Measurements from ENCODE around the gene DNAI7.

DNAI7 gene

DNA sequence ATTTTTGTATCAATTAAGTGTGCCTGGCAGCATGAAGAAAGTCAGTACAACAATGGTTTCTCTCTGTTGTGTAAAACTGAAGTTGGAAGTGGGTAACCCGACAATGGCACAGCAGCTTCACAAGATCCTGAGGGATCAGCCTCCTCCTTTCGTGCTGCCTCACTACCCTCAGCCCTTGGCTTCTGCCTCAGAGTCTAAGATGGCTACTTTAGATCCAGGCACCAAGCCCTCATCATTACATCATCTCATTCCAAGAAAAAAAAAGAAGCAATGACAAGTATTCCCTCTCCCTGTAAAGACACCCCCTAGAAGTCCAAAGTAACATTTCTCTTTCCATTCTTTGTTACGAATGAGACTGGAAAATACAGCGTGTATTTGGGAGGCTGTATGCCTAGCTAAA, 92.6 kb downstream of the DNAI7 start:
- Histone ChIP-seq H3K36me3 (ENCODE audit: control insufficient read depth, insufficient read depth, low read length) (peaks cover 8% of the 10 kb centered on the region), H3K27me3 (replicated peaks; ENCODE audit: control insufficient read depth, insufficient read depth, low read length) (no peaks in the 10 kb centered on the region), H3K4me3 (replicated peaks; ENCODE audit: low read depth, low read length) (no peak overlapping the region)
- TF ChIP-seq, protein P1, sequence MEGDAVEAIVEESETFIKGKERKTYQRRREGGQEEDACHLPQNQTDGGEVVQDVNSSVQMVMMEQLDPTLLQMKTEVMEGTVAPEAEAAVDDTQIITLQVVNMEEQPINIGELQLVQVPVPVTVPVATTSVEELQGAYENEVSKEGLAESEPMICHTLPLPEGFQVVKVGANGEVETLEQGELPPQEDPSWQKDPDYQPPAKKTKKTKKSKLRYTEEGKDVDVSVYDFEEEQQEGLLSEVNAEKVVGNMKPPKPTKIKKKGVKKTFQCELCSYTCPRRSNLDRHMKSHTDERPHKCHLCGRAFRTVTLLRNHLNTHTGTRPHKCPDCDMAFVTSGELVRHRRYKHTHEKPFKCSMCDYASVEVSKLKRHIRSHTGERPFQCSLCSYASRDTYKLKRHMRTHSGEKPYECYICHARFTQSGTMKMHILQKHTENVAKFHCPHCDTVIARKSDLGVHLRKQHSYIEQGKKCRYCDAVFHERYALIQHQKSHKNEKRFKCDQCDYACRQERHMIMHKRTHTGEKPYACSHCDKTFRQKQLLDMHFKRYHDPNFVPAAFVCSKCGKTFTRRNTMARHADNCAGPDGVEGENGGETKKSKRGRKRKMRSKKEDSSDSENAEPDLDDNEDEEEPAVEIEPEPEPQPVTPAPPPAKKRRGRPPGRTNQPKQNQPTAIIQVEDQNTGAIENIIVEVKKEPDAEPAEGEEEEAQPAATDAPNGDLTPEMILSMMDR (IDR thresholded peaks at IDR 0.05; ENCODE audit: insufficient read depth, low read length, poor library complexity, severe bottlenecking), result no peak
- DNase-seq (ENCODE audit: extremely low read depth, insufficient read length), result no peak

DNA sequence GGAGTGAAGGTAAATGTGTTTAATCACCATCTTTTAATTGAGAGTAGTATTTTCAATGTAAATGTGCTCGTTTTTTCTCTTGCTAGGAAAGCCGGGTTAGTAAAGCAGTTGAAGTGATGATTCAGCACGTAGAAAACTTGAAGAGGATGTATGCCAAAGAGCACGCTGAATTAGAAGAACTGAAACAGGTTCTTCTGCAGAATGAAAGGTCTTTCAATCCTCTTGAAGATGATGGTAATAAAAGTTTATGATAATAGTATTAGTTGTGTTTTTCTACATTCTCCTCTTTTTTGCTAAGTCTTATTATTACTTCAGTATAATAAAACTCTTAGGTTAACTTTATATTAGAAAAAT, 93.9 kb downstream of the DNAI7 start:
- Histone ChIP-seq H3K36me3 (ENCODE audit: control insufficient read depth, insufficient read depth, low read length) (peaks cover 8% of the 10 kb centered on the region), H3K27me3 (replicated peaks; ENCODE audit: control insufficient read depth, insufficient read depth, low read length) (no peaks in the 10 kb centered on the region), H3K4me3 (replicated peaks; ENCODE audit: low read depth, low read length) (no peak overlapping the region)
- TF ChIP-seq, protein P1 (IDR thresholded peaks at IDR 0.05; ENCODE audit: insufficient read depth, low read length, poor library complexity, severe bottlenecking), result no peak
- DNase-seq (ENCODE audit: extremely low read depth, insufficient read length), result no peak

DNA sequence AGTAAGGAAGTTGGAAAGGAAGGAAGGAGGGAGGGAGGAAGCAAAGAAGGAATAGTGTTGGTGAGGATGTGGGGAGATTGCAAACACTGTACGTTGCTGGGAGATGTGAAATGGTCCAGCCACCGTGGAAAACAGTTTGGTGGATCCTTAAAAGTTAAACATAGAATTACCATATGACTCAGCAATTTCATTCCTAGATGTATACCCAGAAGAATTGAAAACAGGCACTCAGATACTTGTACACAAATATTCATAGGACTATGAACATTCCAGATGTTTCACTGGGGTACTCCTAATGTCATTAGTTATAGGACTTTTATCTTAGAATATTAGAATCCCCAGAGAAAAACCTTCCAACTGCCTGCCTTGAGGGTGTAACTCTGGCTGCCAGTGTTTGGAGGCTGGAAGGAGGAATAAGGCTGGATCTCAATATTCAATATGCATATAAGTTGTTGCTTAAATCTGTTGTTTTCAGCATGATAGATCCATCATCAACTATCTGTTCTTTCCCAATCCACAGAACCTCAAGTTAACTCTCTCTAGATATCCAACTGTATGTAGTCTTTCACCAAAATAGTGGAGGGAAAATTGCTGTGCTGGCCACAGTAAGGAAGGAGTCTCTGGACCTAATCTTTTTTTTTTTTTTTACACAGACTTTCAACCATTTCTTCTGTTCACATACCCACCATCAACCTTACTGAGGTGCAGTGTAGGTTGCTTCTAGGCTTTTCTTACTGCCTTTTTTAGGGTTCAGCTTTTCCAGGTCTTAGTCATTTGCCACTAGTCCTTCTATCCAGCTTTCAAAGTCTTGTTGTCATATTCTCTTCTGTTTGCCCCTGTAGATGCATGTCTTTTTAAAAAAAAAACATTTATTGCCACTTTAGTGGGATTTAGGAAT, 94.5 kb downstream of the DNAI7 start:
- H3K27me3 ChIP-seq (replicated peaks; ENCODE audit: control insufficient read depth, insufficient read depth, low read length), result no peaks in the 10 kb centered on the region
- DNase-seq (ENCODE audit: extremely low read depth, insufficient read length), result no peak
- TF ChIP-seq, protein P1 (IDR thresholded peaks at IDR 0.05; ENCODE audit: insufficient read depth, low read length, poor library complexity, severe bottlenecking), result no peak
- no peak overlapping the region for H3K4me3 ChIP-seq (replicated peaks; ENCODE audit: low read depth, low read length)
- peaks cover 9% of the 10 kb centered on the region for H3K36me3 ChIP-seq (ENCODE audit: control insufficient read depth, insufficient read depth, low read length)

DNA sequence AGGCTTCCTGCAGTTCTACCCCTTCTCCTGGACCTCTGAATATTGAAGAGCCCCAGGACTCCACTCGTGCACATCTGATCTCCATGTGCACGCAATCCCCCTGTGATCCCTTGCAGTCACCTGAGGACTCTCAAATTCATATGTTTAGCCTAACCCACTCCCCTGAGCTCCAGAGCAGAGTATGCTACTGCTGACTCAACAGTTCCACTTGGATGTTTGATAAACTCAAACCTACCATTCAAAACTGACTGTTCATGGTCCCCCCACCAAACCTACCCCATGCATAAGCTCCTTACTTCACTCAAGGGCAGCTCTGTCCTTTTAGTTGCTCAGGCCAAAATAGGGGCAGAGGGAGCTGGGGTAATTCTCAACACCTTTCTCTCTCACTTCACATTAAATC, 96.0 kb downstream of the DNAI7 start:
- peaks cover 9% of the 10 kb centered on the region for H3K36me3 ChIP-seq (ENCODE audit: control insufficient read depth, insufficient read depth, low read length)
- TF ChIP-seq, protein P1 (IDR thresholded peaks at IDR 0.05; ENCODE audit: insufficient read depth, low read length, poor library complexity, severe bottlenecking), result no peak
- DNase-seq (ENCODE audit: extremely low read depth, insufficient read length), result no peak
- H3K4me3 ChIP-seq (replicated peaks; ENCODE audit: low read depth, low read length), result no peak overlapping the region
- H3K27me3 ChIP-seq (replicated peaks; ENCODE audit: control insufficient read depth, insufficient read depth, low read length), result no peaks in the 10 kb centered on the region

DNA sequence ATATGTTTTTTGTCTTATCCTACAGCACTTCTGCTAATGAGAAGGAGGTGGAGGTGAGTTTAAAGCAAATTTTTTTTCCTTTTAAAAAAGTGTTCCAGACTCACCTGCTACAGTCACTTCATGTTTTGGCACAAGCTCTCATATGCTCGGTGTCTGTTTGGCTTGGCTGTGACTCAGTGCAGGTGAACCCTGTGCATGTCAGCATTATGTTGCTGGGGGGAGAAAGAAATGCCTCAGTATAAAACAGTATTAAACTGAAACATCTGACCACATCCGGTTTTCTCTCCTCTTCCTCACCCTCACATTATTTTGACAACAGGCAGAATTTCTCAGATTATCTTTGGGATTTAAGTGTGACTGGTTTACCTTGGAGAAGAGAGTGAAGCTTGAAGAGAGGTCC, 105.2 kb downstream of the DNAI7 start:
- TF ChIP-seq, protein P1 (IDR thresholded peaks at IDR 0.05; ENCODE audit: insufficient read depth, low read length, poor library complexity, severe bottlenecking), result no peak
- DNase-seq (ENCODE audit: extremely low read depth, insufficient read length), result no peak
- no peak overlapping the region for H3K4me3 ChIP-seq (replicated peaks; ENCODE audit: low read depth, low read length)
- no peaks in the 10 kb centered on the region for H3K27me3 ChIP-seq (replicated peaks; ENCODE audit: control insufficient read depth, insufficient read depth, low read length)
- peaks cover 22% of the 10 kb centered on the region for H3K36me3 ChIP-seq (ENCODE audit: control insufficient read depth, insufficient read depth, low read length)

Data from GM06990 (cell line).